AG04450 (cell line): ENCODE measurements around the gene VPS11. TPM values are rescaled to one million over a fixed set of nuclear protein-coding genes. Genes with fewer than 3 reads are reported as not detected.

Experiments used
- CTCF ChIA-PET: fragments of 300-600, 350-600 bp; formaldehyde crosslinking; extraction: SDS; loops from one replicate; lab custom pipeline; 2022; ENCODE audit warnings: antibody characterized with exemption, inconsistent platforms; lab: Charles Lee
- POLR2A ChIA-PET: fragments of 350-600 bp; formaldehyde crosslinking; extraction: SDS; loops from one replicate; lab custom pipeline; 2021; ENCODE audit warnings: antibody characterized with exemption, inconsistent platforms; lab: Yijun Ruan, JAX
- DNase-seq: peaks from one replicate; pipeline ENCODE4 v3.0.0-alpha.2; 2011; ENCODE audit warnings: low read depth, low spot score
- H3K27ac ChIP-seq: one replicate; pipeline ENCODE4 v1.5.1; 2012; ENCODE audit warnings: low read depth, low read length, control low read depth
- H3K27me3 ChIP-seq: one replicate; pipeline ENCODE4 v1.6.0; 2012; ENCODE audit warnings: low read length; ENCODE audit not compliant: control insufficient read depth, insufficient read depth
- H3K4me3 ChIP-seq: 2 replicates; pipeline ENCODE4 v1.5.1; 2011; ENCODE audit warnings: mild to moderate bottlenecking, low read depth, low read length, control low read depth
- H3K9me3 ChIP-seq: 2 replicates; pipeline ENCODE4 v1.5.1; 2012; ENCODE audit warnings: low read length; ENCODE audit not compliant: control insufficient read depth, insufficient read depth
- CTCF ChIP-seq: IDR thresholded peaks from 2 replicates; pipeline ENCODE4 v1.5.1; 2011; ENCODE audit warnings: low read depth, low read length, control low read depth, inconsistent platforms
- polyA plus RNA-seq: library from polyadenylated mRNA; depleted of rRNA; stranded (reverse); fragments of >200 nt; gene quantifications from 2 replicates; pipeline ENCODE4 v1.2.3, GENCODE V29; 2011

Gene VPS11
- polyA plus RNA-seq, 1 experiment: 9.9 TPM

GRCh38 chr11:119065369-119065768 lies 2.2 kb upstream of the VPS11 start:
- Histone ChIP-seq H3K27me3 (no peaks in the 10 kb centered on the region), H3K9me3 (no peaks in the 10 kb centered on the region), H3K27ac (no peak overlapping the region), H3K4me3 (no peak overlapping the region)
- no peak for DNase-seq
- TF ChIP-seq CTCF: peak; percentile 59
- CTCF ChIA-PET: interaction anchor here (0.6 to 1.5 kb wide), 3 partner anchors 10 to 131 kb away, joined by 3 to 4 read pairs (median 3); no protein-coding TSS in a partner anchor
- POLR2A ChIA-PET: interaction anchor here (0.7 kb wide), 1 partner anchor 104 kb away, joined by 3 read pairs; no protein-coding TSS in a partner anchor

GRCh38 chr11:119077839-119078238 lies 10.2 kb downstream of the VPS11 start:
- no peak overlapping the region for H3K4me3 ChIP-seq
- H3K27ac ChIP-seq: no peak overlapping the region
- DNase-seq: no peak
- ChIA-PET POLR2A (no interaction called here), CTCF (no interaction called here)
- no peaks in the 10 kb centered on the region for H3K9me3 ChIP-seq
- H3K27me3 ChIP-seq: no peaks in the 10 kb centered on the region
- no peak for TF ChIP-seq CTCF

- Histone ChIP-seq H3K27me3 (no peaks in the 10 kb centered on the region), H3K9me3 (no peaks in the 10 kb centered on the region), H3K27ac (no peak overlapping the region), H3K4me3 (no peak overlapping the region)
- no peak for DNase-seq
- ChIA-PET POLR2A (no interaction called here), CTCF (interaction anchor here (0.6 kb wide), 1 partner anchor 260 kb away, joined by 4 read pairs; no protein-coding TSS in a partner anchor)
- TF ChIP-seq CTCF: no peak
Observed at GRCh38 chr11:119078675-119079420, 11.2 kb downstream of the VPS11 start.

- no peak for DNase-seq
- ChIA-PET POLR2A (no interaction called here), CTCF (interaction anchor here (0.5 to 1.4 kb wide), 2 partner anchors 124 to 256 kb away, joined by 3 read pairs; partner anchors contain the start of gene CBL)
- Histone ChIP-seq H3K9me3 (no peaks in the 10 kb centered on the region), H3K27me3 (no peaks in the 10 kb centered on the region), H3K4me3 (no peak overlapping the region), H3K27ac (no peak overlapping the region)
- no peak for TF ChIP-seq CTCF
Observed at GRCh38 chr11:119081682-119082260, 14.2 kb downstream of the VPS11 start.
